ENCODE results near the gene MPPE1.
"Not testable (repeated sequence)": the region's sequence is repeated elsewhere in the genome, so short reads cannot be mapped to it uniquely, and the experiment has no call there.

Gene MPPE1

GRCh38 chr18:11923450-11923849 lies 15.3 kb upstream of the MPPE1 start:
- DNase-seq = no peak

GRCh38 chr18:11919522-11919921 lies 11.4 kb upstream of the MPPE1 start:
- not testable (repeated sequence) for DNase-seq

GRCh38 chr18:11916880-11917279 lies 8.8 kb upstream of the MPPE1 start:
- DNase-seq = not testable (repeated sequence)

GRCh38 chr18:11909591-11910026 lies 1.5 kb upstream of the MPPE1 start:
- DNase-seq = no peak

- DNase-seq = peak; percentile 13
Observed at GRCh38 chr18:11909061-11909455, 941 bp upstream of the MPPE1 start.

GRCh38 chr18:11906926-11907874 lies 917 bp downstream of the MPPE1 start:
- DNase-seq = no peak

- DNase-seq = no peak
Observed at GRCh38 chr18:11906176-11906575, 1.9 kb downstream of the MPPE1 start.

GRCh38 chr18:11905613-11906012 lies 2.5 kb downstream of the MPPE1 start:
- no peak for DNase-seq

GRCh38 chr18:11902522-11903292 lies 5.4 kb downstream of the MPPE1 start:
- no peak for DNase-seq

- DNase-seq = no peak
Observed at GRCh38 chr18:11901826-11902438, 6.2 kb downstream of the MPPE1 start.

- no peak for DNase-seq
Observed at GRCh38 chr18:11899063-11899462, 9.1 kb downstream of the MPPE1 start.

- no peak for DNase-seq
Observed at GRCh38 chr18:11897781-11898180, 10.3 kb downstream of the MPPE1 start.

- not testable (repeated sequence) for DNase-seq
Observed at GRCh38 chr18:11892438-11892837, 15.7 kb downstream of the MPPE1 start.

GRCh38 chr18:11891737-11892136 lies 16.4 kb downstream of the MPPE1 start:
- no peak for DNase-seq

GRCh38 chr18:11889284-11889683 lies 18.8 kb downstream of the MPPE1 start:
- DNase-seq = no peak

GRCh38 chr18:11888726-11889125 lies 19.4 kb downstream of the MPPE1 start:
- no peak for DNase-seq

GRCh38 chr18:11887328-11888128 lies 20.6 kb downstream of the MPPE1 start:
- no peak for DNase-seq

- DNase-seq = no peak
Observed at GRCh38 chr18:11886577-11887110, 21.5 kb downstream of the MPPE1 start.

- DNase-seq = no peak
Observed at GRCh38 chr18:11885278-11885947, 22.7 kb downstream of the MPPE1 start.

GRCh38 chr18:11884396-11885030 lies 23.6 kb downstream of the MPPE1 start:
- DNase-seq = no peak

GRCh38 chr18:11883153-11883552 lies 25.0 kb downstream of the MPPE1 start:
- DNase-seq = no peak

Data from T-helper 9 cell (primary cell).